COLO668 (cell line): ENCODE results near the gene HMG20A.
"Not testable (repeated sequence)": the region's sequence is repeated elsewhere in the genome, so short reads cannot be mapped to it uniquely, and the experiment has no call there.

Source experiments
- DNase-seq: peaks from one replicate; lab custom pipeline; 2025; ENCODE audit not compliant: unreplicated experiment; lab: John Stamatoyannopoulos, UW

The HMG20A gene

DNA sequence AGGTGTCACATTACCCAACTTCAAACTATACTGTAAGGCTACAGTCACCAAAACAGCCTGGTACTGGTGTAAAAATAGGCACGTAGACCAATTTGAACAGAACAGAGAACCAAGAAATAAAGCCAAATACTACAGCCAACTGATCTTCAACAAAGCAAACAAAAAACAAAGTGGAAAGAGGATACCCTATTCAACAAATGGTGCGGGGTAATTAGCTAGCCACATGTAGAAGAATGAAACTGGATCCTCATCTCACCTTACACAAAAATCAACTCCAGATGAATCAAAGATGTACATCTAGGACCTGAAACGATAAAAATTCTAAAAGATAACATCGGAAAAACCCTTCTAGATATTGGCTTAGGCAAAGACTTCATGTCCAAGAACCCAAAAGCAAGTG lies 13.8 kb upstream of the HMG20A start:
- DNase-seq = no peak

GRCh38 chr15:77409259-77410156 lies 11.2 kb upstream of the HMG20A start:
- no peak for DNase-seq

- not testable (repeated sequence) for DNase-seq
Observed at GRCh38 chr15:77410157-77410500, 10.6 kb upstream of the HMG20A start.

DNA sequence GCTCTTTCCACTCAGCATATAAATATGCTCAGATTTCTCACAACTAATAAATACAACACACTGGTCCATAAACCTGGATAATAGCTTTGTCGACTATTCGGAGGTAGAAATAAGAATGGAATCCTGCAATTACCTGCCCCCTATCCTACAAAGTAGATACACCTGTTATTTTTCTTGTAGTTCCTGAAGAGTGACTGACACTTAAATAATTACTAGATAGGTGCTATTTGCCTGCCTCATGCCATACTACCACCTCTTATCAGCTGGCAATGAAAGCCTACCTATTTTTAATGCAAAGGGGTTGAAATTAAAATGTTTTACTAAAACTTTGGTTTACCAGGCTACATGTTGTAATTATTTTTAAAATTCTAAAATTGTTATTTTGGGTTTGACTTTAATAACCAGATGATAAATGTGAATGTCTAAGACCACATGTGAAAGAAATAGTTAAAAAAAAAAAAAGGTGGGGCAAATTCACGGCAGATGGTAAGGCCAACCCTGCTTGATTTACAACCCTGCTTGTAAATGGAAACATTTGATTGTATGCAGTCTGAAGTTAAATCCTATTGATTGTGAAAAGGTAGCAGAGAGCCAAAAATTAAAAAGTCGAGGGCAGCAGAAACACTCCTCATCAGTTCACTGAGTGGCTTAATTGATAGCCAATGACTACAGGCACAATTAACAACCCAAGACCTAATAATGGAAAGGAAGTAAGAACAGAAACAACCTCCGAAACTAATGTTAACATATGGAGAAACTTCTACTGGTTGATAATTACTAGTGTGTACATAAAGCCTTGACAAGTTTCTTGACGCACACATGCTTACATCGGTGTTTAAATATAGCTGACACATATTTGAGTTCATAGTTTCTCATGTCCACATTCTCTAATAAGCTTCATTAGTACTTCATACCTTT lies 9.7 kb upstream of the HMG20A start:
- no peak for DNase-seq

- DNase-seq = no peak
Observed at GRCh38 chr15:77411619-77411976, 9.1 kb upstream of the HMG20A start.

- DNase-seq = no peak
Observed at GRCh38 chr15:77412972-77413698, 7.6 kb upstream of the HMG20A start.

DNA sequence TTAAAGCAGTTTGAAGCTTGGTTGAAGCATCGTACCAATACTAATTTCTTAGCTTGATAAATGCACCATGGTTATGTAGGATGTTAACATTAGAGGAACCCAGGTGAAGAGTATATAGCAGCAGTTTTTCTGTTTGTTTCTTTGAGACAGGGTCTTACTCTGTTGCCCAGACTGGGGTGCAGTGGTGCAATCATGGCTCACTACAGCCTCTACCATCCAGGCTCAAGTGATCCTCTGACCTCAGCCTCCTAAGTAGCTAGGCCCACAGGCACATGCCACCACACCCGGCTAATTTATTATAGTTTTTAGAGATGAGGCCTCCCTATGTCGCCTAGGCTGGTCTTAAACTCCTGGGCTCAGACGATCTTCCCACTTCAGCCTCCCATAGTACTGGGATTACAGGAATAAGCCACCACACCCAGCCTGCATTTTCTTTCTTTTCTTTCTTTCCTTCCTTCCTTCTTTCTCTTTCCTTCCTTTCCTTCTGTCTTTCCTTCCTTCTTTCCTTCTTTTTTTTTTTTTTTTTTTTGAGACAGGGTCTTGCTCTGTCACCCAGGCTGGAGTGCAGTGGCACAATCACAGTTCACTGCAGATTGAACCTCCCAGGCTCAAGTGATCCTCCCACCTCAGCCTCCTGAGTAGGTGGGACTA lies 6.9 kb upstream of the HMG20A start:
- DNase-seq = no peak

- no peak for DNase-seq
Observed at GRCh38 chr15:77414789-77415442, 5.8 kb upstream of the HMG20A start.

- DNase-seq = no peak
Observed at GRCh38 chr15:77415450-77416147, 5.1 kb upstream of the HMG20A start.

GRCh38 chr15:77416148-77416455 lies 4.6 kb upstream of the HMG20A start:
- no peak for DNase-seq

- DNase-seq = no peak
Observed at GRCh38 chr15:77416954-77417353, 3.7 kb upstream of the HMG20A start.

DNA sequence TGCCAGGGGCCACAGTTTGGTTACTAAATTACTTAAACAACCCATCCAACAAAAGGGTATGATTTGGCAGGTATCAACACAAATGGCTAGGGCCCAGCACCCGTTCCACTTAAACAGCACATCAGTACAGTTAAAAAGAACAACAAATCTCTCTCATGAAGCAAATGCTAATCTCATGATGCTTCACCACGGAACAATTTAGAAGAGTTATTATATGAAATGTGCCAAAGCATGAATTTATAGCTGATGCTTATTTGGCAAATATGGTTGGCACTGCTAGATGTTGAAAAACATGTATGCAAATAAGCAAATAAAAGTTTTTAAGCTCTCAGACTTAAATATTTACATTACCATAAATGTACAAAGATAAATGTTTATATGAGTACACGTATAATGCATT lies 3.1 kb upstream of the HMG20A start:
- DNase-seq = no peak

- DNase-seq = no peak
Observed at GRCh38 chr15:77418391-77418965, 2.2 kb upstream of the HMG20A start.

DNA sequence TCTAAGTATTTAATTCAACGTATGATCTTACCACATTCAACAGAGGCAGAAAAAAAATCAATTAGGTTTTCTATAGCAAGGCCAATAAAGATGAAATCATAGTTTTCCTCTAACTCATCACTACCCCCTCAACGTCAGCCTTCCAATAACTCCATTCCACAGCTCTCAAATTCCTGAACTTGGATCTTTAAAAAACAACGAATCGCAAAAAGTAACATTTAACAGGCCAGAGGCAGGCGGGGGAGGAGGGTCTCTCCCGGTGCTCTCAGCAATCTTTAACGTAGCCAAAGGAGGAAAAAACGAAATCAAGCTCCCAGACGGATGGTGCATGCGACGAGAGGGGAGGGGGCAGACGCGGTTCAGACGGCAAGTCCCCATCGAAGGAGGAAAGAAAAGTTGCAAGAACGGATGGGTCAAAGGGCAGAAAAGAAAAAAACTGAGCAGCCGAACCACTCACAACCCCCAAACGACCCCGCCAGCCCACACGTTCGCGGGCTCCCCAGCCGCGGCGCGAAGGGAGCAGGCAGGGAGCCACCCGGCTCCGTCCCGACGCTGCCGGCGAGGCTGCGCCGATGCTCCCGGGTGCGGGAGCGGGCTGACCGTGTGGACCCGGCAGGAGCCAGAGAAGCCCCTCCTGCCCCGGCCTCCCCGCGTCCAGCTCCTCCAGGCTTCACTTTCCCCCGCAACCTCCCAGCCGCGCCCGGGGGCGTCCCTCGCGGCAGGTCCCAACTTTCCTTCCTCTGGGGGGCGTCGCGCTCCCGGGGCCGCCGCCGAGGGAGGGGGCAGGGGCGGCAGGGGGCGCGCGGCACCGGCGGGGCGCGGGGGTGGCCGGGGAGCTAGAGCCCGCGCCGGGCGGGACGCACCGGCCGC lies 1.5 kb upstream of the HMG20A start:
- peak; percentile 53 for DNase-seq

GRCh38 chr15:77419836-77420609 lies 665 bp upstream of the HMG20A start, which contains the start of gene PEAK1:
PEAK1 (minus strand) TSS chr15:77420104; CDS start chr15:77181926, 238,178 bp downstream.
- DNase-seq = peak; percentile 99

- no peak for DNase-seq
Observed at GRCh38 chr15:77421370-77421700, 647 bp downstream of the HMG20A start.

DNA sequence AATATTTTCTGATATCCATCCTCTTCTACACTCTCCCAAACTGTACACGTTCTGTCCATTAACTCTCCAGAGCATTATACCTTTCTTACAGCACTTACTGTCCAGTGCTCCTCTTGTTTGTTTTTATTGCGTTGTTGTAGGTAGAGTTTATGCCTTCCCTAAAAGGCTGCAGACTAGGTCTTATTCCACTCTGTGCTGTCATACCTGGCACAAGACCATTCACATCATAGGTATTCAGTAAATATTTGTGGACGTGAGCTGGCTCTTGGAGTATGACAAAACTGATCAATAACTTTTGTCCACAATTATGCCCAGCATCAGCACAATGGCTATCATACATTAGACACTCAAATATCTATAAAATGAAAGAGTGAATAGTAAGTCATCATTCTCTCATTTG lies 4.4 kb downstream of the HMG20A start:
- no peak for DNase-seq

- DNase-seq = no peak
Observed at GRCh38 chr15:77426377-77426776, 5.7 kb downstream of the HMG20A start.
